ENCODE results near the gene RBMX.
"Not testable (repeated sequence)": the region's sequence is repeated elsewhere in the genome, so short reads cannot be mapped to it uniquely, and the experiment has no call there.

Gene RBMX

DNA sequence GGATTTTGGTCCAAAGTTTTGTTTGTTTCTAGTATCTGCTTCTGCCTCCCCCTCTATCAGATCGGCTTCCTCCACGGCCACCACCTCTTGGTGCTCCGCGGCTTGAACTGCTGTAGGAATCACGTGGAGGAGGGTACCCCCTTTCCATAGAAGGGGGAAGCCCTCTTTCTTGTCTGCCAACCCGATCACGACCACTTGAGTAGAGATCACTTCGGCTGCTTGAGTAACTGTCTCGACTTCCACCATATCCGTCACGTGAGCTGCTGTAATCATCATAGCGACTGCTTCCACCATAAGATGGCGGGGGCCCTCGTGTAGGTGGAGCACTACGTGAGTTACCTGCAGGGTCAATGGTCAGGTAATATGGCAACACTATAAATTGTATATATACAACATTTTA, 6.4 kb downstream of the RBMX start:
- not testable (repeated sequence) for DNase-seq

DNA sequence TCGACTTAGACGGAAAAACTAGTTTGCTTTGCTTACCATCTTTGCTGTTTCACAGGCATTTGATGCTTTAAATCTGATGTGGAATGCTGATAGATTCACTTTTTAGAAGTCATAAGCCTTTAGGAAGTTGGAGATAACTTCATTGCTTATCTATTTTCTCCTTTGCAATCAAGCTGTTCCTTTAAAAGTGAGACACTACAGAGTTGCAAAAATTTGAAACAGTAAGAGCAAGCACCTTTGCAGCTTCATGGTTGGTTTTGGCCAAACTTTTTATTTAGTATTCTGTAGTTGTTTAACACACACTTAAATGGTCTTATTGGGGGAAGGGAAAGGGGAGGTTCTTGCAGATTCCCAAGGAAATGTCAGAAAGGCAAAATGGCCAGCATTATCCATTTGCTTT, 7.3 kb downstream of the RBMX start:
- not testable (repeated sequence) for DNase-seq

DNA sequence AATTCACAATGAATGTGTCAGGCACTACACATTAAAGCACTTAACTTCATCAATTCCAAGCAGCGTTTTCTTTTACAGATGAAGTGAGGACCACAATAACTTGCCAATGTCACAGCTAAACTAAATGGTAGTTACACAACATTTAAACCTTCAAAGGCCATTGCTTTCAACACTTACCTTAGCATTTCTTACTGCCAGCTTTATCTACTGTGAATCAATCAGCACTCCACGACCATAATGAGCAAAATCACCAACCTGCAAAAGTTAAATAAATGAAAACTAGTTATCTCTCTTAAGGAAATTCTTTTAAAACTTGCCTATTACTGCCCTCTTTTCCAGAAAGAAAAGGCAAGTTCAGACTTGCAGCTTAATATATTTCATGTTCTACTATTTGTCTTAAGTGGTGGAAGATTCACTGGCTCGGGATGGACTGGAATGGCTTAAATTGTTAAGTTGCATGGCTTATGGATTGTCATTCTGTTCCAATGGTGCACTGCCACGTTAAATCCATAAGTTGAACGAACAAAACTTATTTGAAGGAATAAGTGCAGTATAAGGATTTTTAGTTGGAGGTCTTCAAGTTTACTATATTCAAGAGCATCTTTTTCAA, 8.3 kb downstream of the RBMX start:
- DNase-seq: no peak

DNA sequence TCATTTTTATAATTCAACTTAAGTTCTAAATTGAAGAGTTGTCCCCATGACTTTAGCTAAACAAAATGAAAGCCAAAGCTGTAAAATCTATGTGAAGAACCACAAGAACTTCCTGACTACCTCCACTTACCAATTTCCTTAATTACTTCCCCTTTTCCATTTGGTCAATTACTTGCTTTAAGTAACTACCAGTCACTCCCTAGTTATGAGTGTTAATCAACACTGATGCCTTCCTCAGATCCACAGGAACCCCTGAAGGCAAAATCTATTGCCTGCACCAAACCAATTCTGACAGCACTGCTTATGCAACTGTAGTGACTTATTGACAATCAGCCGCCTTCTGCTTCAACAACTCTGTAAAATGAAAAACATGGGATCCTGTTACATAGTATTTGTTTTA, 10.5 kb downstream of the RBMX start:
- DNase-seq: no peak

DNA sequence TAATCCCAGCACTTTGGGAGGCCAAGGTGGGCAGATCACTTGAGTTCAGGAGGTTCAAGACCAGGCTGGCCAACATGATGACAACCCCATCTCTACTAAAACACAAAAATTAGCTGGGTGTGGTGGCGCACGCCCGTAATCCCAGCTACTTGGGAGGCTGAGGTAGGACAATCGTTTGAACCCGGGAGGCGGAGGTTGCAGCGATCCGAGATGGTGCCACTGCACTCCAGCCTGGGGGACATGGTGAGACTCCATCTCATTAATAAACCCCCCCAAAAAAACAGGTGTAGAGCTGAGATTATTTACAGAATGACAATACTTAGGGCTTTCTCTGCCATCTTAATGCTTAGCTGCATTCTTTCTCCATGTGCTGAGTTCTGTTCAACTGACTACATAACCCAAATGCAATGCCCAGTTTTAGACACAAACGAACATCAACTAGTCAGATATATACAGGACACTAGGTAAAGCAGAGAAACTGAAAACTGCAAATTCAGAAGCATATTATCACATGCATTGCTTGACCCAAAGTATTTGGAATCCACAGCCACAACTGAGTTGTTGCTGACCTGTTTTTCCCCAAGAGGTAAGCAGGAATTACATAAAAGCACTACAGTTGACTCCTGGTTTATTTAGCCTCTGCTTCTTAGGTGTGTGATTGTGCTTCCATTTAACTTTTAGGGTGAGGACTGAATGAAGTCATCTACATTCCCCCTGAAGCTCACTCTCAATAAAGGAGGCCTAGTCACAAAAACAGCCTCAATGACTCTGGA, 12.1 kb downstream of the RBMX start:
- no peak for DNase-seq

DNA sequence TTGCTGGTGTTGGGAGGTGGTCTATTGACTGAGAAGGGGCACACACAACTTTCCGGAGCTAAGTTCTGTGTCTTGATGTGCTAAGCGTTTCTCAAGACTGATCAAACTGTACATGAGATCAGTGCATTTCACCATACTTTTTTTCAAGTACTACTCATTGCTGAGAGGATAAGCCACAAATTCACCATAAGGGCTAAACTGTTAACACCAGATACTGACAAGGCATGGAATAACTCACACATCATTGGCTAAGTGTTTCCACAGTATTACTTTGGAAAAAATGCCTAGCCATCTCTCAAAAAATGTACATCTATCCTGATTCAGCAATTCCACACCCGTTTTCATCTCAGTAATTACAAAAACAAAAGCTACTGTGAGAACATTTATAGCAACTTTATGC, 13.0 kb downstream of the RBMX start:
- DNase-seq: no peak

DNA sequence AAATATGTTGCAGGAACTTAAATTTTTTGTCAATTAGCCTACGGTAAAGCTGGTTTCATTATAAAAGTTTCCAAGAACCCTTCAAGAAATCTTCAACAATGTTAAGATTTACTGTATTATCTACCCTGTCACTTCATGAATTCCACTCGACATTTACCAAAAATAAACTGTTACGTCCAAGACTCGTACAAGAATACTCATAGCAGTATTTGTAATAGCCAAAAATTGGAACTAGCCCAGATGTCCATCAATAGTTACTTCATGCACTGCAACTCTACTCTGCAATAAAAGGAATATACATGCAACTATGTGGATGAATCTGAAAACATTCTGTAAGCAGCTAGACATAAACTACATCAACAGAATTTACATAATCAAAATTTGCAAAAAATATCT, 13.4 kb downstream of the RBMX start:
- no peak for DNase-seq

DNA sequence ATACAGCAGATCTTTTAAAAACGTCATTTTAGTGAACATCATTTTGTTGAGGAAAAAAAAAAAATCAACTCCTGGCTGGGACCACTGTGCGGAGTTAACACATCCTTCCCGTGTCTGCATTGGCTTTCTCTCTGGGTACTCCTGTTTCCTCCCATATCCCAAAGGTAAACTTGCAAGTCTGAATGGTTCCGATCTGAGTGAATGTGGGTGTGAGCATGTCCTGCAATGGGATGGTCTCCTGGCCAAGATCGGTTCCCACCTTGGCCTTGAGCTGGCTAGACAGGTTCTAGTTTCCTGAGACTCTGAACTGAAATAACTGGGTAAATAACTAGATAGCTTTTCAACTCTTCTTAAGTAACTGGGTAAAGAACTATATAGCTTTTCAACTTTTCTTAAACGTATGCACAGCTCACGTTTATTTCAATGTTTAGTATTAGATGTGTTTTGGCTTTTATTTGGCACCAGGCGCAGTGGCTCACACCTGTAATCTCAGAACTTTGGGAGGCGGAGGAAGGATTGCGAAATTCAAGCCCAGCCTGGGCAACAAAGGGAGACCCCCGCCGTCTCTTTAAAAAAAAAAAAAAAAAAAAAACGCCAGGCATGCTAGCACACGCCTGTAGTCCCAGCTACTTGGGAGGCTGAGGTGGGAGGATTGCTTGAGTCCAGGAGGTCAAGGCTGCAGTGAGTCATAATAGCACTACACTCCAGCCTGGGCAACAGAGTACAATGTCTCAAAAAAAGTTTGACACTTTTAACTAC, 14.0 kb downstream of the RBMX start:
- no peak for DNase-seq

DNA sequence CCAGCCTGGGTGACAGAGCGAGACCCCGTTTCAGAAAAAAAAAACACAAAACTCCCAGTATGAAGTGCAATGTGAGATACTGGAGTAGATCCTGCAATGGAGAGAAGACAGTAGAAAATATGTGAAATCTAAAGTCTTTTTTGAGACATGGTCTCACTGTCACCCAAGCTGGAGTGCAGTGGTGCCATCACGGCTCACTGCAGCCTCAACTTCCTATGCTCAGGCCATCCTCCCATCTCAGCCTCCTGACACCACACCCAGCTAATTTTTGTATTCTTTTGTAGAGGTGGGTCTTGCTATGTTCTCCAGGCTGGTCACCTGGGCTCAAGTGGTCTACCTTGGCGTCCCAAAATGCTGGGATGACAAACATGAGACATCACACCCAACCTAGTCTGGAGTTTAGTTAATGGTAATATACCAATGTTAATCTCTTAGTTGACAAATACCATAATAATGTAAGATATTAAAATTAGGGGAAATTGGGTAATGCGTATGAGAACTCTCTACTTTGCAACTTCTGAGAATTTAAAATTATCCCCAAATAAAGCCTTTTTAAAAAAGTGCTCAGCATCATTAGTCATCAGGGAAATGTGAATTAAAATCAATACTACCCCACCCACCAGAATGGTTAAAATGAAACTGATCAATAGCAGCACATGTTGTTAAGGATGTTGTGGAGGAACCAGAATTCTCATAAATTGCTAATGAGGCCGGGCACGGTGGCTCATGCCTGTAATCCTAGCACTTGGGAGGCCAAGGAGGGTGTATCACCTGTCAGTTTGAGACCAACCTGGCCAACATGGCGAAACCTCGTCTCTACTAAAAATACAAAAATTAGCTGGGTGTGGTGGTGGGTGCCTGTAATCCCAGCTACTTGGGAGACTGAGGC, 15.0 kb downstream of the RBMX start:
- no peak for DNase-seq

DNA sequence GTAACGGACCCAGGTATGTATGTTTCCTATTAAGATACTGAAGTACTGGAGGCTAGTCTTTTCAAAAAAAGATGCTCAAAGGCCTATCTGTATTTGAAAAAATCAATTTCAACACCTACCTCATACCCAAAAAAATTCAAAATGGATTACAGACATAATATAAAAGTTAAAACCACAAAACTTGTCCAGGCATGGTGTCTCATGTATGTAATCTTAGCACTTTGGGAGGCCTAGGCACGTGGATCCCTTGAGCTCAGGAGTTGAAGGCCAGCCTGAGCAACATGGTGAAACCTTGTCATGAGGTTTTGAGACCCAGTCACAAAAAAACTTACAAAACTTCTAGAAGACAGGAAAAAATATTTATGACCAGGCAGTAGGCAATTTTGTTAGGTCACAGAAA, 16.7 kb downstream of the RBMX start:
- no peak for DNase-seq

DNA sequence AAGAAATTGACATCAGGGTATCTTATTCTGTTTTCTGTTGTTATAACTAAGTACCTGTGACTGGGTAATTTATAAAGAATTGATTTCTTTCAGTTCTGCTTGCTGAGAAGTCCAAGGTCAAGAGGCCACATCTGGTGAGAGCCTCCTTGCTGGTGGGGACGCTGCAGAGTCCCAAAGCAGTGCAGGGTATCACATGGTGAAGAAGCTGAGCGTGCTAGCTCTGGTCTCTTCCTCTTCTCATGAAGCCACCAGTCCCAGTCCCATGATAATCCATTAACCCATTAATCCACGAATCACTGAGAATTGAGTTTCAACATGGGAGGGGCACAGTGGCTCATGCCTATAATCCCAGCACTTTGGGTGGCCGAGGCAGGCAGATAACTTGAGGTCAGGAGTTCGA, 18.0 kb downstream of the RBMX start:
- DNase-seq: no peak

DNA sequence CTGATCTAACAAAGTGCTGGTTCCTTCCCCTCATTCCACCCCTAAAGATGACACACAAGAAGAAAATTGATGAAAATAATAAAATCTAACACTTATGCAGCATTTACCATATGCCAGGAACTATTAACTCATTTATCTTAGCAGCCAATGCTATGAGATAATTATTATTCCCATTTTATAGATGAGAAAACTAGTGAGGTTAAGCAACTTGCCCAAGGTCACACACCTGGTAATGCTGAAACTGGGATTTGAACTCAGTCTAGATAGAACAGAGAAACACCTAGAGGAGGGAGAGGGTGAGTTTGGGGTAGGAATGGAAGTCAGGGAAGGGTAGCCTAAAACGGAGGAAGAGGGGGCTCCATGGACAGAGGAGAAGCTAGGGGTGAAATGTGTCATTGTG, 18.6 kb downstream of the RBMX start:
- no peak for DNase-seq

DNA sequence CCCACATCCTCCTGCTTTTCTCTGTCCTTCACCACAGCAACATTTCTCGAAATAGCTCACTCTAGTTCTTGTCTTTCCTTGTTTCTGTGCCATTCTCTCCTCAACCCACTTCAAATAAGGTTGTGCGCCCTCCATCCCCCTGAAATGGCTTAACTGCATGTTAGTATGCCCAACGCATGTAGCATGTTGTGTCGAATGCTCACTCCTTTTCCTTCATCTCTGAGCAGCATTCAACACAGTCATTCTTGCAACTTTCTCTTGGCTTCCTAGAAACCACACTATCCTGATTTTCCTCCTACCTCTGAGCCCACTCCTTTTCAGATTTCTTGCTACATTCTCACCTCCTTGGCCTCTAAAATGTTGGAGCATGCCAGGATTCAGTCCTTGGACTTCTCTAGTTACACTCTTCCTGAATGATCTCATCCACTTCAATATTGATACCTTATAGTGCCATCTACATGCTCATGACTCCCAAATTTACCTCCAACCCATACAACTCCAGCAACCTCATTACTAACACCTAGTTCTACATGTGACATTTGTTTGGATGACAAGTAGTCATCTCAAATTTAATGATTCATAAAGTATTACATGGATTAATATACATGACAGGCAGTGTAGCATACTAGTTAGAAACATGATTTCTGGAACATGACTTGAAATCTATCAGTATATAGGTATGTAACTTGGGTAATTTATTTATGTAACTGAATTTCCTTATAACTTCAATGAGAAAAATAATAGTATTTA, 22.3 kb downstream of the RBMX start:
- no peak for DNase-seq

DNA sequence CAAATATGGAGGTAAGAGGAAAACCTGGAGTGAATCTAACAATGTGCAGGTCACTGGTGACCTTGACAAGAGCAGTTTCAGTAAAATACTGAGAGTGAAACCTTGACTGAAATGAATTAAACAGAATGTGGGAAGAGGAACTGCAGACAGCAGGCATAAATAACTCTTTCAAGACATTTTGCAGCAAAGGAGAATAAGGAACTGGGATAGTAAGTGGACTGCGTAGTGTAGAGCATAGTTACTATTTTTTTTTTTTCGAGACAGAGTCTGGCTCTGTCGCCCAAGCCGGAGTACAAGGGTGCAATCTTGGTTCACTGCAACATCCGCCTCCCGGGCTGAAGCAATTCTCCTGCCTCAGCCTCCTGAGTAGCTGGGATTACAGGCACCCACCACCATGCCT, 24.0 kb downstream of the RBMX start:
- peak; percentile 61 for DNase-seq

DNA sequence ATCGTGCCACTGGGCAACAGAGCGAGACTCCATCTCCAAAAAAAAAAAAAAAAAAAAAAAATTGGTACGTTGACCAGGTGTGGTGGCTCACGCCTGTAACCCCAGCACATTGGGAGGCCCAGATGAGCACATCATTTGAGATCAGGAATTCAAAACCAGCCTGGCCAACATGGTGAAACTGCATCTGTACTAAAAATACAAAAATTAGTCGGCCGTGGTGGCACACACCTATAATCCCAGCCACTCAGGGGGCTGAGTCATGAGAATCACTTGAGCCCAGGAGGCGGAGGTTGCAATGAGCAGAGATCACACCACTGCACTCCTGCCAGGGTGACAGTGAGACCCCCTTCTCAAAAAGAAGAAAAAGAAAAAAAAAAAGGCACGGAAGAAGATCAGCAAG, 24.5 kb downstream of the RBMX start:
- no peak for DNase-seq

DNA sequence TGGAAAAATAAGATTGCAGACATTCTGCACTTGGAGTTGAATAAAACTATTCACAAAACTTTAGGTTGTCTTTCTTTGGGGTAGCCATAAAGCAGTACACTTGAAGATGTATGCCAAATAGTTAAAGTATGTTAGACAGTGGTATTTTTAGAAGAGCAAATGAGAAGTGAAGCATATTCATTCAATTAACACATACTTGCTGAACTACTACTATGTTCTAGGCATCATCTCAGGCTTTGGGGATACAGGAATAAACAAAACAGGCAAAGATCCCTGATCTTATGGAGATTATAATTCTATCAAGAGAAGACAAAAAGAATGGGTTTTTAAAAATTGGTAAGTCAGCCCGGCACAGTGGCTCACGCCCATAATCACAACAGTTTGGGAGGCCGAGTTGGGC, 29.0 kb downstream of the RBMX start:
- DNase-seq: no peak

DNA sequence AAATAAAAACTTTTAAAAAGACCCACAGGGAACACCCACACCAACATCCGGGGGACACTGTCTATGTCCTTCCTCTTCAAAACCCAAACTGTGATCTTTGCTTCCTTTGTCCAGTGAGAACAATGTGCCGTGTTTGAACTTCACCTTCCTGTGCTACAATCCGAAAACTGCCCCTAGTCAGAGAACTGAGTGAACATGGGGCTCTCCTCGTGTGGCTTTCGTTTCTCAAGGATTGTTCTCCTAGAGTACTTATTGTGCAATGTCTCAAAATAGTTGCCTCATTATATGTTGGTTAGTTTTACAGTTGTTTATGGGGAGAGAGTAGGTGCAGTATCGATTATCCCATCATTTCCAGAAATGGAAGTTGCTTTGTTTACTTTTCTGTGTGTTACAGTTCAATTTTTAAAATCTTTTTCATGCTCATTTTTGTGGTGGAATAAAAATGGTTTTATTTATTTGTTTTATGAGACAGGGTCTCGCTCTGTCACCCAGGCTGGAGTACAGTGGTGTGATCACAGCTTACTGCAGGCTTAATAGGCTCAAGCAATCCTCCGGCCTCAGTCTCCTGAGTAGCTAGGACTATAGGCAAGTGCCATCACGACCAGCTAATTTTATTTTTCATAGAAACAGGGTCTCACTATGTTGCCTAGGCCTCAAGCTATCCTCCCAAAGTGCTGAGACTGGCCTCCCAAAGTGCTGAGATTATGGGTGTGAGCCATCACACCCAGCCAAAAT, 29.9 kb downstream of the RBMX start:
- peak; percentile 13 for DNase-seq

DNA sequence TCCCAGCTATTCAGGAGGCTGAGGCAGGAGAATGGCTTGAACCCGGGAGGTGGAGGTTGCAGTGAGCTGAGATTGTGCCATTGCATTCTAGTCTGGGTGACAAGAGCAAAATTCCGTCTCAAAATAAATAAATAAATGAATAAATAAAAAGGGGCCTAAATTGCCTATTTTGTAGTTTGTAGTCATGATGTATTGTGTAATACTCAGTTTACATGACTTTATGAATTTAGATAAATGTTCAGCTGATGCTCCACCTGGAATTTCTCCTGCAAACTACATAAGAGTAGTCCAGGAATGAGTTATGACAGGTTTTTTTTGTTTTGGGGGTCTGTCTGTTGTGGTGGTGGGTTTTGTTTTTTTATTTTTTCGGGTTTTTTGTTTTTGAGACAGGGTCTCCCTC, 31.1 kb downstream of the RBMX start:
- DNase-seq: no peak

DNA sequence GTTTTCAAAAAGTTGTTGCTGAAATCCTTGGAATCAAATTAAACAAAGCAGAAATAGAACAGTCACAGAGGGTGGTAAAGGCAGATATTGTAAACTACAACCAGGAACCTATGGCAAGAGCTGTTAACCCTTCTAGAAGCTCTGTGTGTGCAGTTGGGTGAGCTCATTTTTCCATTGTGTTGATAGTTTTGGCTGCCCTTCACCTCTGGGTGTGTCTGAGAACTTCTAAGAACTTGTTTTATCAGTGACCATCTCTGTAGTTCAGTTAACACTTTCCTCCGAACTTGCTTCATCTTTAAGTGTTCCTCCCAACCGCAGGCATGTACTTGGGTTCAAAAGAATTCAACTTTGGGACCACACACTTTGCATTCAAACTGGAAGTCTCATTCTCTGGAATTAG, 32.7 kb downstream of the RBMX start:
- DNase-seq: peak; percentile 89

DNA sequence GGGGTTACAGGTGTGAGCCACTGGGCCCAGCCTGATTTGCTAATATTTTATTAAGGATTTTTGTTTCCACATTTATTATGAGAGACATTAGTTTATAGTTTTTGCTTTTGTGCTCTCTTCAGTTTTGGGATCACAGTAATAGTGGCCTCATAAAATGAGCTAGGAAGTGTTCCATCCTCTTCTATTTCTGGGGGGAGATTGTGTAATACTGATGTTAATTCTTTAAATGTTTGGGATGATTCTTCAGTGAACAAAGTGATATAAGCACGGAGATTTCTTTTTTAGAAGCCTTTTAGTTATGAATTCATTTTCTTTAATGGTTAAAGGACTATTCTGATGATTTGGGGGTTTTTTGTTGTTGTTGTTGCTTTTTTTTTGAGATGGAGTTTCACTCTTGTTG, 41.3 kb downstream of the RBMX start:
- DNase-seq: no peak

DNA sequence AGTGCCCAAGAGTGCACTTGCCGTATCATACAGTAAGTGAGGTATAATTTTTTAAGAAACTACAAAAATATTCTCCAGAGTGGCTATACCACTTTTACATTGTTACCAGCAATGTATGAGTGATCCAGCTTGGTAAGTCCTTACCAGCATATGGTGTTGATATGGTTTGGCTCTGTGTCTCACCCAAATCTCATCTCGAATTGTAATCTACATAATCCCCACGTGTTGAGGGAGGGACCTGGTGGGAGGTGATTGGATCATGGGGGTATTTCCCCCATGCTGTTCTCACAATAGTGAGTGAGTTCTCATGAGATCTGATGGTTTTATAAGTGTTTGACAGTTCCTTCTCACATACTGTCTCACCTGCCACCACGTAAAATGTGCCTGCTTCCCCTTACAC, 44.8 kb downstream of the RBMX start:
- DNase-seq: no peak

DNA sequence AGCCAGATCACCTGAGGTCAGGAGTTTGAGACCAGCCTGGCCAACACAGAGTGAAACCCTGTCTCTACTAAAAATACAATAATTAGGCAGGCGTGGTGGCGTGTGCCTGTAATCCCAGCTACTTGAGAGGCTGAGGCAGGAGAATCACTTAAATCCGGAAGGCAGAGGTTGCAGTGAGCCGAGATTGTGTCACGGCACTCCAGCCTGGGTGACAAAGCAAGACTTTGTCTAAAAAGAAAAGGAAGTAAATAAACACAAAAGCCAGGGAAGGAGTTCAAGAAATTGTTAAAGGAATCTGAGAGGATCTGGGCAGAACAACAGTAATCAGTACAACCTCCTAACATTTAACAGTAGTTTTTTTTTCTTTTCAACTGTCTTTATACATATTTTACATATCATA, 51.1 kb downstream of the RBMX start:
- no peak for DNase-seq
